Liver (tissue), 9 donors: Measurements from ENCODE around the gene MYRF. TPM values are rescaled to one million over a fixed set of nuclear protein-coding genes. Genes with fewer than 3 reads are reported as not detected.
A peak's percentile ranks its signal among the peaks of the same experiment; 100 is the strongest.

Source experiments
- DNase-seq: peaks from one replicate; pipeline ENCODE4 v3.0.0-alpha.2; 2017; ENCODE audit warnings: low spot score
- H3K27ac ChIP-seq, 2 donors: one replicate each; pipeline ENCODE4 v1.7.0; 2013; ENCODE audit warnings: inconsistent platforms in 2 of 2, low read length in 2 of 2, control low read depth in 1 of 2, low read depth in 1 of 2, mild to moderate bottlenecking in 1 of 2
- H3K27me3 ChIP-seq, 4 donors: one replicate each; pipeline versions ENCODE4 v1.6.1 to v1.7.0; 2013; ENCODE audit warnings: low read length in 3 of 4, inconsistent platforms in 1 of 4, mild to moderate bottlenecking in 1 of 4, moderate library complexity in 1 of 4; ENCODE audit not compliant: control insufficient read depth in 4 of 4, insufficient read depth in 4 of 4
- H3K36me3 ChIP-seq, 4 donors: one replicate each; pipeline versions ENCODE4 v1.6.1 to v1.7.0; 2013; ENCODE audit warnings: low read length in 3 of 4, mild to moderate bottlenecking in 3 of 4, low read depth in 1 of 4, moderate library complexity in 1 of 4; ENCODE audit not compliant: control insufficient read depth in 4 of 4, insufficient read depth in 3 of 4
- H3K4me1 ChIP-seq, 4 donors: one replicate each; pipeline versions ENCODE4 v1.6.1 to v1.7.0; 2013; ENCODE audit warnings: low read length in 3 of 4, mild to moderate bottlenecking in 3 of 4, moderate library complexity in 1 of 4; ENCODE audit not compliant: control insufficient read depth in 4 of 4, insufficient read depth in 4 of 4
- H3K4me3 ChIP-seq, 3 donors: one replicate each; pipeline versions ENCODE4 v1.6.1 to v1.7.0; 2013; ENCODE audit warnings: low read length in 3 of 3, control low read depth in 1 of 3, low read depth in 1 of 3, mild to moderate bottlenecking in 1 of 3
- H3K9ac ChIP-seq, 2 donors: one replicate each; pipeline ENCODE4 v1.7.0; 2013; ENCODE audit warnings: low read length in 2 of 2, mild to moderate bottlenecking in 2 of 2, moderate library complexity in 2 of 2, control low read depth in 1 of 2, low read depth in 1 of 2
- H3K9me3 ChIP-seq, 4 donors: one replicate each; pipeline versions ENCODE4 v1.6.1 to v1.7.0; 2013; ENCODE audit warnings: low read length in 3 of 4; ENCODE audit not compliant: control insufficient read depth in 4 of 4
- ATF3 ChIP-seq: IDR thresholded peaks from 2 replicates; pipeline ENCODE4 v1.6.1; 2016; ENCODE audit warnings: antibody characterized with exemption
- CTCF ChIP-seq: fragments of 150-350 bp; IDR thresholded peaks from 2 replicates; pipeline ENCODE4 v1.5.1; 2017; ENCODE audit warnings: improper control_type of control experiment, low read depth, low read length; ENCODE audit not compliant: missing input control
- EGR1 ChIP-seq, 2 donors: IDR thresholded peaks; 2 replicates each; pipeline ENCODE4 v1.6.1; 2016 to 2018; ENCODE audit warnings: antibody characterized with exemption in 2 of 2, low read depth in 2 of 2
- FOXA1 ChIP-seq: IDR thresholded peaks from 2 replicates; pipeline ENCODE4 v1.6.1; 2016; ENCODE audit warnings: antibody characterized with exemption
- FOXA2 ChIP-seq: IDR thresholded peaks from 2 replicates; pipeline ENCODE4 v1.6.1; 2016; ENCODE audit warnings: antibody characterized with exemption
- GABPA ChIP-seq, 2 donors: IDR thresholded peaks in 1 of 2; conservative IDR thresholded peaks in 1 of 2; 2 replicates each; pipeline ENCODE4 v1.6.1; 2016; ENCODE audit warnings: antibody characterized with exemption in 2 of 2, mild to moderate bottlenecking in 1 of 2, moderate library complexity in 1 of 2
- HNF4G ChIP-seq: IDR thresholded peaks from 2 replicates; pipeline ENCODE4 v1.6.1; 2016; ENCODE audit warnings: antibody characterized with exemption
- JUND ChIP-seq, 2 donors: IDR thresholded peaks; 2 replicates each; pipeline ENCODE4 v1.6.1; 2016; ENCODE audit warnings: antibody characterized with exemption in 2 of 2
- MAX ChIP-seq: IDR thresholded peaks from 2 replicates; pipeline ENCODE4 v1.6.1; 2016; ENCODE audit warnings: antibody characterized with exemption
- NR2F2 ChIP-seq: IDR thresholded peaks from 2 replicates; pipeline ENCODE4 v1.6.1; 2016; ENCODE audit warnings: antibody characterized with exemption
- RAD21 ChIP-seq, 2 donors: IDR thresholded peaks; 2 replicates each; pipeline ENCODE4 v1.6.1; 2016; ENCODE audit warnings: antibody characterized with exemption in 2 of 2, mild to moderate bottlenecking in 2 of 2
- RXRA ChIP-seq, 2 donors: IDR thresholded peaks; 2 replicates each; pipeline ENCODE4 v1.6.1; 2017 to 2018; ENCODE audit warnings: antibody characterized with exemption in 2 of 2, mild to moderate bottlenecking in 1 of 2
- SP1 ChIP-seq: IDR thresholded peaks from 2 replicates; pipeline ENCODE4 v1.6.1; 2018; ENCODE audit warnings: antibody characterized with exemption, mild to moderate bottlenecking
- YY1 ChIP-seq: IDR thresholded peaks from 2 replicates; pipeline ENCODE4 v1.6.1; 2016; ENCODE audit warnings: antibody characterized with exemption, mild to moderate bottlenecking
- WGBS: extraction: QIAGEN DNeasy Blood & Tissue Kit; methylation state at CpG from one replicate; pipeline ENCODE4 v1.1.7; 2013; 5-methylcytosine and 5-hydroxymethylcytosine counted together
- polyA plus RNA-seq, 2 donors: library from polyadenylated mRNA; stranded (reverse) in 1 of 2; unstranded in 1 of 2; fragments of 200-250 nt in 1 of 2; fragments of >200 nt in 1 of 2; fragmentation: Nextera tagmentation in 1 of 2; extraction: Ambion mirVana in 1 of 2; gene quantifications; one replicate each; pipeline versions ENCODE4 v1.2.1 to v1.2.3, GENCODE V29; 2013 to 2015
- total RNA-seq, 2 donors: library from RNA; depleted of rRNA; stranded (reverse); fragments of >200 nt; gene quantifications; one replicate each; pipeline ENCODE4 v1.2.3, GENCODE V29; 2014
- TF ChIP-seq, protein P1 (sequence below): IDR thresholded peaks from 2 replicates; pipeline ENCODE4 v1.6.1; 2016; ENCODE audit warnings: antibody characterized with exemption, mild to moderate bottlenecking
- donor health status: healthy.
- donor health status: healthy.
- donor health status: healthy.
- donor health status: healthy.
- donor health status: healthy.

The MYRF gene
- total and polyA plus RNA-seq, 4 donors, result 3.5 to 6.5 (median 4.4) TPM

DNA sequence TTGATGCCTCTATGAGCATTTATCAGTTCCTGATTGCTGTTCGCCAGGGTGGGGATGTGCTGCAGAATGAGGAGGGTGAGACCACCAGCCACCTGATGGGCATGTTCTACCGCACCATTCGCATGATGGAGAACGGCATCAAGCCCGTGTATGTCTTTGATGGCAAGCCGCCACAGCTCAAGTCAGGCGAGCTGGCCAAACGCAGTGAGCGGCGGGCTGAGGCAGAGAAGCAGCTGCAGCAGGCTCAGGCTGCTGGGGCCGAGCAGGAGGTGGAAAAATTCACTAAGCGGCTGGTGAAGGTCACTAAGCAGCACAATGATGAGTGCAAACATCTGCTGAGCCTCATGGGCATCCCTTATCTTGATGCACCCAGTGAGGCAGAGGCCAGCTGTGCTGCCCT, 43.0 kb downstream of the MYRF start (continued):
- TF ChIP-seq, protein P1, sequence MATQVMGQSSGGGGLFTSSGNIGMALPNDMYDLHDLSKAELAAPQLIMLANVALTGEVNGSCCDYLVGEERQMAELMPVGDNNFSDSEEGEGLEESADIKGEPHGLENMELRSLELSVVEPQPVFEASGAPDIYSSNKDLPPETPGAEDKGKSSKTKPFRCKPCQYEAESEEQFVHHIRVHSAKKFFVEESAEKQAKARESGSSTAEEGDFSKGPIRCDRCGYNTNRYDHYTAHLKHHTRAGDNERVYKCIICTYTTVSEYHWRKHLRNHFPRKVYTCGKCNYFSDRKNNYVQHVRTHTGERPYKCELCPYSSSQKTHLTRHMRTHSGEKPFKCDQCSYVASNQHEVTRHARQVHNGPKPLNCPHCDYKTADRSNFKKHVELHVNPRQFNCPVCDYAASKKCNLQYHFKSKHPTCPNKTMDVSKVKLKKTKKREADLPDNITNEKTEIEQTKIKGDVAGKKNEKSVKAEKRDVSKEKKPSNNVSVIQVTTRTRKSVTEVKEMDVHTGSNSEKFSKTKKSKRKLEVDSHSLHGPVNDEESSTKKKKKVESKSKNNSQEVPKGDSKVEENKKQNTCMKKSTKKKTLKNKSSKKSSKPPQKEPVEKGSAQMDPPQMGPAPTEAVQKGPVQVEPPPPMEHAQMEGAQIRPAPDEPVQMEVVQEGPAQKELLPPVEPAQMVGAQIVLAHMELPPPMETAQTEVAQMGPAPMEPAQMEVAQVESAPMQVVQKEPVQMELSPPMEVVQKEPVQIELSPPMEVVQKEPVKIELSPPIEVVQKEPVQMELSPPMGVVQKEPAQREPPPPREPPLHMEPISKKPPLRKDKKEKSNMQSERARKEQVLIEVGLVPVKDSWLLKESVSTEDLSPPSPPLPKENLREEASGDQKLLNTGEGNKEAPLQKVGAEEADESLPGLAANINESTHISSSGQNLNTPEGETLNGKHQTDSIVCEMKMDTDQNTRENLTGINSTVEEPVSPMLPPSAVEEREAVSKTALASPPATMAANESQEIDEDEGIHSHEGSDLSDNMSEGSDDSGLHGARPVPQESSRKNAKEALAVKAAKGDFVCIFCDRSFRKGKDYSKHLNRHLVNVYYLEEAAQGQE, result no peak
- TF ChIP-seq EGR1 (IDR thresholded peaks at IDR 0.05; ENCODE audit: low read depth in 2 of 2) (no peak), NR2F2 (no peak)

GRCh38 chr11:61795876-61796526, 43.6 kb downstream of the MYRF start:
- H3K36me3 ChIP-seq, result no peaks in the 10 kb centered on the region
- 91% methylated on average over 18 of the region's 18 CpGs for WGBS
- no peak overlapping the region for H3K27ac ChIP-seq
- H3K9me3 ChIP-seq, result no peaks in the 10 kb centered on the region
- TF ChIP-seq GABPA (IDR thresholded peaks at IDR 0.05 in 1 of 2, conservative IDR thresholded peaks at IDR 0.05 in 1 of 2) (no peak), HNF4G (no peak), JUND (IDR thresholded peaks at IDR 0.05) (no peak), EGR1 (IDR thresholded peaks at IDR 0.05; ENCODE audit: low read depth in 2 of 2) (no peak), FOXA1 (no peak), ATF3 (no peak), SP1 (no peak), CTCF (no peak), NR2F2 (no peak), YY1 (no peak)
- H3K4me3 ChIP-seq, result no peak overlapping the region
- DNase-seq, result no peak
- peaks cover 0 to 27% (median 22%) of the 10 kb centered on the region in 4 donors for H3K4me1 ChIP-seq
- H3K9ac ChIP-seq, result no peak overlapping the region
- H3K27me3 ChIP-seq, result no peaks in the 10 kb centered on the region

GRCh38 chr11:61797263-61797944, 45.0 kb downstream of the MYRF start:
- Histone ChIP-seq H3K36me3 (peaks cover 0 to 5% (median 2%) of the 10 kb centered on the region in 4 donors), H3K27me3 (no peaks in the 10 kb centered on the region), H3K9ac (peak overlapping the region in 1 of 2 donors; percentile 8), H3K4me3 (no peak overlapping the region), H3K27ac (peak overlapping the region; percentile 5 to 7), H3K9me3 (no peaks in the 10 kb centered on the region), H3K4me1 (peaks cover 0 to 22% (median 15%) of the 10 kb centered on the region in 4 donors)
- peak; percentile 80 for DNase-seq
- WGBS, result 16% methylated on average over 3 of the region's 3 CpGs
- TF ChIP-seq FOXA1, result no peak
- peak; percentile 97 for TF ChIP-seq RAD21 (IDR thresholded peaks at IDR 0.05)
- TF ChIP-seq JUND (IDR thresholded peaks at IDR 0.05), result no peak
- TF ChIP-seq MAX, result no peak
- no peak for TF ChIP-seq RXRA (IDR thresholded peaks at IDR 0.05)
- no peak for TF ChIP-seq ATF3
- TF ChIP-seq, protein P1, result no peak
- TF ChIP-seq SP1, result no peak
- TF ChIP-seq FOXA2, result no peak
- peak; percentile 93 for TF ChIP-seq CTCF
- TF ChIP-seq GABPA (IDR thresholded peaks at IDR 0.05 in 1 of 2, conservative IDR thresholded peaks at IDR 0.05 in 1 of 2), result no peak
- no peak for TF ChIP-seq EGR1 (IDR thresholded peaks at IDR 0.05; ENCODE audit: low read depth in 2 of 2)
